Activated CD8-positive, alpha-beta memory T cell treated with anti-CD3 and anti-CD28 coated beads for 1 hour (primary cell): ENCODE measurements around the gene TRPM3.
A peak's percentile ranks its signal among the peaks of the same experiment; 100 is the strongest.

Experiments used
- DNase-seq, 2 donors: peaks; one replicate each; pipeline ENCODE4 v3.0.0-alpha.2; 2020; ENCODE audit warnings: low read depth in 1 of 2; ENCODE audit errors: extremely low read depth in 1 of 2

Gene TRPM3

GRCh38 chr9:70625078-70625477 lies 496.3 kb downstream of the TRPM3 start:
- no peak for DNase-seq

GRCh38 chr9:70618784-70619183 lies 502.6 kb downstream of the TRPM3 start:
- no peak for DNase-seq

- no peak for DNase-seq
Observed at GRCh38 chr9:70617033-70617828, 504.2 kb downstream of the TRPM3 start.

- no peak for DNase-seq
Observed at GRCh38 chr9:70616228-70616990, 505.0 kb downstream of the TRPM3 start.

GRCh38 chr9:70615464-70616138 lies 505.8 kb downstream of the TRPM3 start:
- DNase-seq = no peak

GRCh38 chr9:70614786-70615463 lies 506.5 kb downstream of the TRPM3 start:
- no peak for DNase-seq

- no peak for DNase-seq
Observed at GRCh38 chr9:70613024-70613768, 508.2 kb downstream of the TRPM3 start.

GRCh38 chr9:70610287-70610644 lies 511.2 kb downstream of the TRPM3 start:
- DNase-seq = no peak

GRCh38 chr9:70609542-70610286 lies 511.7 kb downstream of the TRPM3 start:
- no peak for DNase-seq

- DNase-seq = no peak
Observed at GRCh38 chr9:70609011-70609410, 512.4 kb downstream of the TRPM3 start.

GRCh38 chr9:70607926-70608325 lies 513.5 kb downstream of the TRPM3 start:
- no peak for DNase-seq

- no peak for DNase-seq
Observed at GRCh38 chr9:70607329-70607728, 514.1 kb downstream of the TRPM3 start.

GRCh38 chr9:70603020-70603411 lies 518.4 kb downstream of the TRPM3 start:
- no peak for DNase-seq

GRCh38 chr9:70602321-70603019 lies 519.0 kb downstream of the TRPM3 start:
- peak in 1 of 2 donors; percentile 17 for DNase-seq

- no peak for DNase-seq
Observed at GRCh38 chr9:70601000-70601951, 520.1 kb downstream of the TRPM3 start.

- no peak for DNase-seq
Observed at GRCh38 chr9:70600506-70600905, 520.9 kb downstream of the TRPM3 start.

GRCh38 chr9:70597886-70598285 lies 523.5 kb downstream of the TRPM3 start:
- DNase-seq = no peak

- DNase-seq = no peak
Observed at GRCh38 chr9:70595211-70595610, 526.2 kb downstream of the TRPM3 start.
